Activated T-helper 1 cell treated with Interleukin-2 at 50 U/mL for 16 hours (primary cell): ENCODE measurements around the gene HAUS1.
"Not testable (repeated sequence)": the region's sequence is repeated elsewhere in the genome, so short reads cannot be mapped to it uniquely, and the experiment has no call there.

Experiments used
- DNase-seq: peaks from one replicate; pipeline ENCODE4 v3.0.0-alpha.2; 2020; ENCODE audit warnings: low read depth

HAUS1 gene

DNA sequence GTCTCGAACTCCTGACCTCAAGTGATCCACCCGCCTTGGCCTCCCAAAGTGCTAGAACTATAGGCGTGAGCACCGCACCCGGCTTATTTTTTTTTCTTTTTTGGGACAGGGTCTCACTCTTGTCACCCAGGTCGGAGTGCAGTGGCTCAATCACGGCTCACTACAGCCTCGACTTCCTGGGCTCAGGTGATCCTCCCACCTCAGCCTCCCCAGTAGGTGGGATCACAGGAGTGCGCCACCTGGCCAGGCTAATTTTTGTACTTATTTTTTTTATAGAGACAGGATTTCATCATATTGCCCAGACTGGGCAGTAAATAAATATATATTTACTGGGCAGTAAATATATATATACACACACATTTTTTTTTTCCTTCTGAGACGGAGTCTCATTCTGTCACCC, 8.7 kb upstream of the HAUS1 start:
- no peak for DNase-seq

DNA sequence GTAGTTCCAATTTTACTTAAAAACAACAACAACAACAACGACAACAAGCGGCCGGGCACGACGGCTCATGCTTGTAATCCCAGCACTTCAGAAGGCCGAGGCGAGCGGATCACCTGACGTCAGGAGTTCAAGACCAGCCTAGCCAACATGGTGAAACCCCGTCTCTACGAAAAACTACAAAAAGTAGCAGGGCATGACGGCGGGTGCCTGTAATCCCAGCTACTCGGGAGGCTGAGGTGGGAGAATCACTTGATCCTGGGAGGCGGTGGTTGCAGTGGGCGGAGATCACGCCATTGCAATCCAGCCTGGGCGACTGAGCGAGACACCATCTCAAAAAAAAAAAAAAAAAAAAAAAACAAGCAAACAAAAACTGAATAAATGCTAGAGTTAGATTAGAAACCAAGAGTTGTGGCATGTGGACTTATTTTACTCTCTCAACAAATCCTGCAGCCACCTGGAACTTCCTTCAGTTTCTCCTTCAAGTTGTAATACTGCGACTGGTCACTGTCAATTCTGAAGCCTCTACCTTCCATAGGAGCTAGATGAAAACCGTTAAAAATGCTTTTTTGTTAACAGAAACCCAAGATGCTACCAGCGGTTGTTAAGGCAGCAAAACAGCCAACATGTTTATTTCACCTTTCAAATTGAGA, 7.4 kb upstream of the HAUS1 start:
- no peak for DNase-seq

DNA sequence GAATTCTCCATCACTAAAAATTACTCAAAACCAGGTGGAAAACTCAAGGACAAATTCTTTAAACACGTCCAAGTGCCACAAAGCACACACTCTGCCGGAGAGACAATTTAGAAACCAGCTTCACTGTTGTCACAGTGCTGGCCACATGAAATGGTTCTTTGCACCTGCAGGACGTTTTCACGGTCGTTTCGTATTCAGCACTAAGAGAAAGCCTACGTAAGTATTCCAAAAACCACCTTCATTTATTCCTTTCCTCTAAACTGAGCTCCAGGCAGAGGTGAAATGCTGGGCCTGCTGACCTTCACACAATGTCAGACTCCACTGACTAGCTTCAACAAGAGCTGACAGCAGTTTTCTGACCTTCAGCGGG, 6.8 kb upstream of the HAUS1 start:
- no peak for DNase-seq

DNA sequence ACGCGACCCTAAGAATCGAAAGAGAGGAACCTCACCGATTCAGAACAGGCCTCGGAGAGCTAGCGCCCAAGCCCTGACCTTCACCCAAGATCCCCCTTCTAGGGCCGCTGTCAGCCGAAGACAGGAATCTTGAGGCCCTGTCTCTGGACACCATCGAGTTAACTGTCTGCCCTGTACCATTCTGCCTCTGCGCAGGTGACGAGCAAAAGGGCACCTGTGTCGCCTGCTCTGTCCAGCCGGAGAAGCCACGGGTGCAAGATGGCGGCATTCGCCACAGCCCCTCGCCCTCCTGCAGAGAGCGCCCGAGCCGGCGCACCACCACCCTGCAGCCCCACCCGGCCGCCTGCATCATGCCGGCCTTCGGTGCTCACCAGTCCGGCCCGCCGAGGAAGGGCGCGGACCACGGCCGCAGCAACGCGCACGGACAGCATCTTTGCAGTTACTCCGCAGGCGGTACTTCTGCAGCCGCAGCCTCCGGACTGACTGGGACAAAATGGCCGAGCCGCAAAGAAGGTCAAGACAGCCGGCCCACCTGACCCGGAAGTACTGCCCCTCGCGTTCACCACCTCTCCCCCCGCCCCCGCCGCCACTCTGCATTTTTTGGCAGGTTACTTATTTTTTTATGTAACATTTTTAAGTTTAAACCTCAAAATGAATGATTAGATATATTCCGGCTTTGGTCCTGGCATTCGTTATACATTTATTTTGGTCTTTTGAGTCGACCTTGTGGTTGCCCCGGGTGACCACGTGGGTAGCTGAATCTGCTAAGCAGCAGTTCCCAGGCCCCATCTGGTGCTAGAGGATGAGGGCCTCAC, 6.2 kb upstream of the HAUS1 start, which contains the start of gene ATP5F1A:
TSS of gene ATP5F1A (minus strand) at position 496 of the 815 bp plus-strand sequence. CDS start at position 431, 65 bp downstream.
- peak; percentile 75 for DNase-seq

DNA sequence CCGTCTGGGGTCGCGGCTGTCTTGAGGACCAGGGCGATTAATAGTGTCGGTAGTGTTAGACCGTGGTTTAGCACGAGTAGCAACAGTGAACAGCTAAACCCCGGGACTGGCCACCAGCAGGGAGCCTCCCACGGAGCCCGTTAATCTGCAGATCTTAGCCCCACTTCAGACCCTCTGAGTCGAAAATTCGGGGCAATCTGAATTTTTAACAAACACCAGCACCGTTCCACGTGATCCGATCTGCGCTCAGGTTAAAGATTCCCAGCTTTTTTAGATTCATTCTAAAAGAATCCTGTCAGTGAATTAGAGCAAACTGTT, 5.6 kb upstream of the HAUS1 start:
- no peak for DNase-seq

DNA sequence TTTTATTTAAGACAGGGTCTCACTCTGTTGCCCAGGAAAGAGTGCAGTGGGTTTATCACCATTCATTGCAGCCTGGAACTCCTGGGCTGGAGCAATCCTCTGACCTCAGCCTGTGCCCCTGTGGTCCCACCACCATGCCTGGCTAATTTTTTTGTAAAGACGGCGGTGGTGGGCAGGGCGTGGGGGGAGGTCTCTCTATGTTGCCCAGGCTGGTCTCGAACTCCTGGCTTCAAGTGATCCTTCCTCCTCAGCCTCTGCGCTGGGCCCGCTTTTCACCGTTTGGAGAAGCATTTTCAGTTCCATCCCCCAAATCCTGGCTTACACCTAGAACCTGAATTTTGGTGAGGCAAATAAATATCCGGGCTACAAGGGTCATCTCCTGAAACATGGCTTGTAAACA, 4.7 kb upstream of the HAUS1 start:
- DNase-seq, result no peak

DNA sequence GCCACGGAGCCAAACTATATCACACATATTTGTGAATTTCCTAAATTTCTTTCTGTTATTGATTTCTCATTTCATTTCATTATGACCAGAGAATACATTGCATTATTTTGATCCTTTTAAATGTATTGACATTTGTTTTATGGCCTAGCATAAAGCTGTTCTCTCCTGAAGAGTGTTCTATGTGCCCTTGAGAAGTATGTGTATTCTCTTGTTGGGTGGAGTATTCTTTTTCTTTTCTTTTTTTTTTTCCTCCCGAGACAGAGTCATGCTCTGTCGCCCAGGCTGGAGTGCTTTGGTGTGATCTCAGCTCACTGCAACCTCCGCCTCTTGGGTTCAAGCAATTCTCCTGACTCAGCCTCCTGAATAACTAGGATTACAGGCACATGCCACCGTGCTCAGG, 5.2 kb downstream of the HAUS1 start:
- no peak for DNase-seq

DNA sequence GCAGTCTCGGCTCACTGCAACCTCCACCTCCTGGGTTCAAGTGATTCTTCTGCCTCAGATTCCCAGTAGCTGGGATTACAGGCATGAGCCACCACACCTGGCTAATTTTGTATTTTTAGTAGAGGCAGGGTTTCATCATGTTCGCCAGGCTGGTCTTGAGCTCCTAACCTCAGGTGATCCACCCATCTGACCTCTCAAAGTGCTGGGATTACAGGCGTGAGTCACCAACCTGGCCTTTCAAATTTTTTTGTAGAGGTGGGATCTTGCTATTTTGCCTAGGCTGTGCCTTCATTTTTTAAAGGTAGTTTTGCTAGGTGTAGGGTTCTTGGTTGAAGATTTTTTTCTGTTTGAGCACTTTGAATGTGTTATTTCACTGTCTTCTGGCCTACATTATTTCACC, 6.2 kb downstream of the HAUS1 start:
- no peak for DNase-seq

DNA sequence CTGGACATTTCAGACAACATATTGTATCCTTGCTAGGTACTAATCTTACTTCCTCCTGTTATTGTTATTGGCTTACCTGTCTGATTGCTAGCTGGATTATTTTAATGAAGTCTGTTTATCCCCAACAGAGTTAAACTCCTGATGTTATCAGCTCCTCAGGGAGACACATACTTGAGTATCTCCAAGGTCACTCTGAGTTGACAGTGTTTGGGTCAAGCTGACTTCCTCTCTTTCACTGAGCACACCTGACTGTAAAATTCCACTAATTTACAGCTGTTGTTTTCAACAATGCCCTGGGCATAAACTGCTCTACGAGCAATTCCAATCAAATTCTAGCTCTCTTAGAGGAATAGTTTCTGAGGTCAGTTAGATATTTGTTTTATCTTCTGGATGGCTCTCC, 9.6 kb downstream of the HAUS1 start:
- DNase-seq, result no peak

DNA sequence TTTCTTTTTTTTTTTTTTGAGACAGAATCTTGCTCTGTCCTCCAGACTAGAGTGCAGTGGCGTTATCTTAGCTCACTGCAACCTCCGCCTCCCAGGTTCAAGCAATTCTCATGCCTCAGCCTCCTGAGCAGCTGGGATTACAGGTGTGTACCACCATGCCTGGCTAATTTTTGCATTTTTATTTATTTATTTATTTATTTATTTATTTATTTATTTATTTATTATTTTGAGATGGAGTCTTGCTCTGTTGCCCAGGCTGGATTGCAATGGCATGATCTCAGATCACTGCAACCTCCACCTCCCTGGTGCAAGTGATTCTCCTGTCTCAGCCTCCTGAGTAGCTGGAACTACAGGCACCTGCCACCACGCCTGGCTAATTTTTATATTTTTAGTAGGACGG, 22.4 kb downstream of the HAUS1 start:
- DNase-seq, result not testable (repeated sequence)

DNA sequence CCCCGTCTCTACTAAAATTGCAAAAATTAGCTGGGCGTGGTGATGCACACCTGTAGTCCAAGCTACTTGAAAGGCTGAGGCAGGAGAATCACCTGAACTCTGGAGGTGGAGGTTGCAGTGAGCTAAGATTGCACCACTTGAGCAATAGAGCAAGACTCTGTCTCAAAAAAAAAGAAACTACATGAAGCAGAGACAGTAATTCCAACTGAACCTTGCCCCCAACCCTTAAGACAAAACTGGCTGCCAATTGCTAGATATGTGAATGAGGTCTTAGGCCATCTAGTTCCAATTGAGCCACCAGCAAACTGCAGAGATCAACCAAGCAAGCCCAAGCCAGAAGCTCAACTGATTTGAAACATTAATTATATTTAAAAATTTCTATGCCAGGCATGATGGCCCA, 25.9 kb downstream of the HAUS1 start:
- no peak for DNase-seq

DNA sequence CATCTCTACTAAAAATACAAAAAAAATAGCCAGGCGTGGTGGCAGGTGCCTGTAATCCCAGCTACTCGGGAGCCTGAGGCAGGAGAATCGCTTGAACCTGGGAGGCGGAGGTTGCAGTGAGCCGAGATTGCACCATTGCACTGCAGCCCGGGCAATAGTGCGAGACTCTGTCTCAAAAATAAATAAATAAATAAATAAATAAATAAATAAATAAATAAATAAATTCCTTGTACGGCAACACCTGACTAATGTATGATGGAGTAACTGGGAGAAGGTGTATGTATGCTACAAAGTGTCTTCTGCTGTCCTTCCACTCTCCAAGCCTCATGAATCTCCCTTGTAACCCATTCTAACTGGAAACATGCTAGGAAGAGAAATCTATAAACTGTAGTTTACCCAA, 26.4 kb downstream of the HAUS1 start:
- DNase-seq, result not testable (repeated sequence)

DNA sequence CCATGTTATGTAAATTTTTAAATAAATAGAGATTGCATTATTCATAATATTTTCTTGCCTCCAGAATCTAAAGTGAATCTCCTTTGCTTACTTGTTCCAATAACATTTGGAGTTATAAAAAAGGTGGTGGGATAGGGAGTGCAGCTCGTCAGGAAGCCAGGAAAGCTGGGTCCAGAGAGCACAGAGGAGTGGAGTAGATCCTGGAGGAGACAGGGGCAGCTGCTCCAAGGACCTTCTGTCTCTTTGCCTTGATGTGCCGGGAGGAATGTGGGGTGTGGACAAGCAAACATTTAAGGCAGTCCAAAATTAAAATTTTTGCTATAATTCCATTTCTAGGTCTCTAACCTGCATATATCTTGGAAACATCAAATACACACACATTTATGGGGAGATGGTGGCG, 29.3 kb downstream of the HAUS1 start:
- no peak for DNase-seq

DNA sequence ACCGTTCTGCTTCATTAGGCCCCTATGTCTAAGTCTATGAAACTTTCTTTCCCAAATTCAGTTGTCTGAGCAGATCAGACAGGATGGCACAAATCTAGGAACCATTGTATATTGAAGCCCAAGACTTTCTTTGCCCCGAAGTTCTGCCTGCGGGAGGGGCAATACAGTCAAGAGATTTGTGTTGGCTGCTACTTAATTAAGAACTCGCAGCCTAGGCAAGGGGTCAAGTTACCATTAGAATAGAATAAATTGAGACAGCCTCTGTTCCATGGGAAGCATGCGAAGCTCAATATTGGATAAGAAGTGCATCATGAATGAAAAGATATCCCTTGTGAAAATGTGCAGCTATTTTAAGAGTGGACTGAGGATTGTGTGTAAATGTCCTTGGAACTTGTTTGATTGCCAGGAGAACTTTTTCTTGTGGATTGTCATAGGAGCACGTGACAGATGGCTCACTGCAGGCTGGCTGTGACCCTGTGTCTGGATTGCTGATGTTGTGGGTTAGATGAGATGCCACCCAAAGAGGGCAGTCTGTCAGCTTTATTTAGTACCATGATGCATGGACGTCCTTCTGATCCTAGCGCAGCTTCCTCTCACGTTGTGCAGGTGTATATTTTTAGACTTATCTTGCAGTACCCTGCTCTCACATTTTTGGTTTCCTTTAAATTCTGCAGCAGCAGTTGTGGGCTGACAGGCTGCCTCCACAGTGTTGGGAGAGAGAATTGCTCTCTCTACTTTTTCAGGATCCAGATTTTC, 30.9 kb downstream of the HAUS1 start:
- no peak for DNase-seq

DNA sequence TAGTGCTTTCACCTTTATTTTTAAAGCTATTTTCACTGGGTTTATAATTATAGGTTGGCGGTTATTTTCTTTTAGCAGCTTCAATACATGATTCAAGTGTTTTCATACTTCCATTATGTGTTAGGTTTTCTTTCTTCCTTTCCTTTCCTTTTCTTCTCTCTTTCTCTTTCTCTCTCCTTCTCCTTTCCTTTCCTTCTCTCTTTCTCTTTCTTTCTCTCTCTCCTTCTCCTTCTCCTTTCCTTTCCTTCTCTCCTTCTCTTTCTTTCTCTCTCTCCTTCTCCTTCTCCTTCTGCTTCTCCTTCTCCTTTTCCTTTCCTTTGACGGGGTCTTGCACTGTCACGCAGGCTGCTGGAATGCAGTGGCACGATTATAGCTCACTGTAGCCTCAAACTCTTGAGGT, 36.0 kb downstream of the HAUS1 start:
- DNase-seq, result no peak

DNA sequence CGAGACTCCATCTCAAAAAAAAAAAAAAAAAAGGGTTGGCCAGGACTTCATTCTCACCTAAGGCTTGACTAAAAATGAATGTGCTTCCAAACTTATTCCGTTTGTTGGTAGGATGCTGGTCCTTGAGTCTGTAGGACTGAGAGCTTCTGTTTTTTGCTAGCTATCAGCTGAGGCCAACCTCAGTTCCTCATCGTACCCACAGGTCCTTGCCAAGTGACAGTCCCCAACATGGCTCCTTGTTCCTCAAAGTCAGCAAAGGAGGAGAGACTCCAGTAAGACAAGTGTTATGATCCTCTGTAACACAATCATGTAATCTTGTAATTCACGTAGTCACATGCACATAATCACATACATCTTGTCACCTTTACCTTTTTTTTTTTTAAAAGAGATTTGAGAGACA, 37.0 kb downstream of the HAUS1 start:
- DNase-seq, result no peak

DNA sequence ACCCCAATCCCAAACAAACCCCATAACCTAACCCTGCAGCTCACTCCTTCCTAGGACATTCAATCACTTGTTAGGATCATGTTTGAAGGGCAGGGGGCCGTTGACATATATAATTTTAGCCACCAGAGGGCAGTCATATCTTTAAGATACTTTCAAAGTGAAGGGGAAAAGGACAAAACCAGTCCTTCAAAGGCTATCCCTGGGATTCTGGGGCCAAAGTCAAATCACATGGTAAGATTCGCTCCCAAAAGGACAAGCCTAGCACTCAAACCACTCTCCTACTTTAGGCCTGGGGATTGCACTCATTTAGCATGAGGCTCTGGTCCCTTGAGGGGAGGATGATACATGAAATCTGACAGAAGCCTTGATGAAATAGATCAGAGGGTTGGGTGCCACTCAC, 44.6 kb downstream of the HAUS1 start:
- no peak for DNase-seq

DNA sequence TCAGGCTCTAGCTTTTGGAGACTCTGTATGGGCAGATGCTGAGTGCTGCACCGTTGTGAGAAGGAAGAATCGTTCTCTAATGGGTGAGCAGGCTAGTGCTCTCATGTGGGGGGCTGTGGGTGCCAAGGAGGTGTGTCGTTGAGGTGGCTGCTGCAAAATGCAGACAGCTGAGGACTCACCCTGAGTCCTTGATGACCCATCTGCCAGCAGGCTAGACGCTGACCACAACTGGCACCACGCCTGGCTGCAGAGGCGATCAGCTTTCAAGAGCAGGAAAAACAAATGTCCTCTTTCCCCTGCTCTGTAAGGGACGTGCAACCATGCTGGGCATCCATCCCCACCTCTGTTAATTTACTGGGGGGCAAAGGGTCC, 48.2 kb downstream of the HAUS1 start:
- no peak for DNase-seq

DNA sequence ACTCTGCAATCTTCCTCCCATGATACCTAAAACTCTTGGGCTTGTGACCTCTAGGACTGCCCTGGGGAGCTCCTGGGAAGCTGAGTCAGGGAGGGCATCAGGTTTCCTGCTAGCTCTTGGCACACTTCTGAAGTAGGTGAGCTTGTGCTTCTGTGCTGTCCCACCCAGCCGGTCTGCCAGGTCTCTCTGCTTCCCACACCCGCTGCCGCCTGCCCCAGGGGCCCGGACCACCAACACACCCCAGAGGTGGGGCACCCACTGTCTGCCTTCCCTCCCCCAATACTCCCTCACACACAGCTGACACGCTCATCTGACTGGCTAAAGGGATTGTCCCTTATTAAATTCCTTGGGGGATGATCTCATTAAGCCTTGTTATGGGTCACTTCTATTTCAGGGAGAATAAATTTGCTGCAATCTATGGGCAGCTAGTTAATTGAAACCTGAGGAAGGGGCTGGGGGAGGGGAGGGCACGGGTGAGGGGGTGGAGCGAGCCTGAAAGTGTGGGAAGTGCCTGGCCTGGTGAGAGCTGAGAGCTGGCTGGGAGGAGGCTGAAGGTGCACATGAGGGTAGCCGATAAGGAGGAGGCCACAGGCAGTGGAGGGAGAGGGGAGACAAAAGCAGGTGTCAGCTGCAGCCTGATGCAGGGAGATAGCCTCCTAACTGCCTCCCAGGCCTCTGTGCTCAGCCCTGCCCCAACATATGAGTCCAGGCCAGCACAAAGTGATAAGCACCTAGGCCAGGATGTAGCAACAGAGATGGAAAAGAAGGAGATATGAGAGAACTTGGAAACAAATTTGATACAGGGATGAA, 48.8 kb downstream of the HAUS1 start:
- DNase-seq, result no peak

DNA sequence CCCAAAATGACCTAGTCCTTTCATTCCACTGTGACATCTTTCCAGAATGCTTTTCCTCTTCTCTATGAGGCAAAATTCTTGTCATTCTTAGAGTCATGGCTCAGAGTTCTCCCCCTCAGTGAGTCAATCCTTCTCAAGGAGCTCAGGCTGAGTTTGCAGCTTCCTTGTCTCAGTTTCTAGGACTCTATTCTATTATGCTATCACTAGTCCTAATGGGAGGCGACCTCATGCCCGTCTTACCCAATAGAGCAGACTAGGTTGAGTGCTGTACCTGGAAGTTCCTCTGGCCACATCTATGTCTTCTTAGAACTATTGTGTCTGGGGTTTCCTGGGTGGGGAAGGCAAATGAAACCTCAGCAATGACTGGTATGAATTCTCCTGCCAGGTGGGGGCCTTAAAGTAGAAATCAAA, 51.5 kb downstream of the HAUS1 start:
- peak; percentile 33 for DNase-seq

DNA sequence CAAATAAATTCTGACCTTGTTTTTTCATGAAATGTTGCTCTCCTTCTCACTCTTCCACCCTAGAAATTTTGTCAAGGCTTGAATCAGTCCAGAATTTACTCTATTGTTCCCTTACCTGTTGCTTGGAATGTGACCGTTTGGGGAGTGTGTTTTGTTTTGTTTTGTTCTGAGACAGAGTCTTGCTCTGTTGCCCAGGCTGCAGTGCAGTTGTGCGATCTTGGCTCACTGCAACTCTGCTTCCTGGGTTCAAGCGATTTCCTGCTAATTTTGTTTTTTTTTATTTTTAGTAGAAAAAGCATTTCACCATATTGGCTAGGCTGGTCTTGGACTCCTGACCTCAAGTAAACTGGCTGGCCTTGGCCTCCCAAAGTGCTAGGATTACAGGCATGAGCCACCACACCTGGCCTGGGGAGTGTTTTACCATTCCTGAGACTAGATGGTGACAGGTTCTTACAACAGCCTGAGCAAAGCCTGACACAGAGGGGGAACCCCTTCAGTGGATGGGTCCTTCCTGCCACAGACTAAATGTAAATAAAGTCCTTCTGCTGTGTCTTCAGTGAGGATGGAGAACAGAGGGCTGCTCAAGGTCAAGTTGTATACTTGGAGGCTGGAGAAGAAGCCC, 52.0 kb downstream of the HAUS1 start:
- no peak for DNase-seq

DNA sequence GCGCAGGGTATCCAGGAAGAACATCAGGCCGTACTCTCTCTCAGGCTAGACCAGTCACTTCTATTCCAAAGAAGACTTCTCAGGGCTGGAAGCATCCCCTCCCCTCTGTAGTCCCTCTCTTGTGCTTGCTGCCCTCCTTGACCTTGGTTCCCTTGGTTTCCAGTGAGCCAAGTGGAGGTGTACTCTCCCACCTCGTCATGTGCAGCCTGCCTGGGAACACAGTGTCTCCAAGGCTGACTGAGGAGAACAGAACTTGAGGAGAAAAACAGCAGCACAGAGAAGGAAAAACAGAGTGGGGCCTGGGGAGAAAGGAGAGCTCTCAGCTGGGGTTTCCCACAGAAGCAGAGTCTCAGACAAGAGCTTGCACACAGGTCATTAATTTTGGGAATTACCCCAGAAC, 52.7 kb downstream of the HAUS1 start:
- DNase-seq, result no peak
